H1 (cell line): ENCODE data around the gene PGAM2. TPM values are rescaled to one million over a fixed set of nuclear protein-coding genes. Genes with fewer than 3 reads are reported as not detected.

Source experiments
- CTCF ChIA-PET: fragments of 300-600 bp; sonication (Branson Sonifier 250); formaldehyde crosslinking; loops from one replicate; lab custom pipeline; 2021; ENCODE audit not compliant: partially characterized antibody; lab: Charles Lee
- POLR2A ChIA-PET: fragments of 300-600 bp; sonication (Branson Sonifier 250); formaldehyde crosslinking; loops from one replicate; lab custom pipeline; 2021; ENCODE audit warnings: inconsistent platforms; ENCODE audit not compliant: partially characterized antibody; lab: Charles Lee
- DNase-seq, 2 experiments: peaks; one replicate each; pipeline versions ENCODE4 v3.0.0 to v3.0.0-alpha.2; 2010 to 2022; ENCODE audit warnings: low spot score in 2 of 2, low read depth in 1 of 2, mixed read lengths in 1 of 2
- FAIRE-seq: peaks from 2 replicates; lab custom pipeline; 2011; peaks lifted over from hg19 to GRCh38; lab: Jason Lieb, UNC
- H2AFZ ChIP-seq: 2 replicates; pipeline ENCODE4 v1.8.1; 2012; ENCODE audit warnings: low read length, inconsistent platforms
- H2AK5ac ChIP-seq: 2 replicates; pipeline ENCODE4 v1.6.1; 2013; ENCODE audit warnings: low read depth, low read length
- H2BK120ac ChIP-seq: replicated peaks from 2 replicates; pipeline ENCODE3; 2013; ENCODE audit warnings: low read depth, low read length, inconsistent platforms
- H2BK12ac ChIP-seq: 2 replicates; pipeline ENCODE4 v1.6.1; 2013; ENCODE audit warnings: low read depth, low read length
- H2BK15ac ChIP-seq: 2 replicates; pipeline ENCODE4 v1.6.1; 2013; ENCODE audit warnings: low read length
- H2BK20ac ChIP-seq: 2 replicates; pipeline ENCODE4 v1.6.1; 2013; ENCODE audit warnings: low read length
- H2BK5ac ChIP-seq: 2 replicates; pipeline ENCODE4 v1.6.1; 2013; ENCODE audit warnings: low read depth, low read length
- H3K14ac ChIP-seq: 2 replicates; pipeline ENCODE4 v1.6.1; 2013; ENCODE audit warnings: inconsistent platforms; ENCODE audit not compliant: insufficient read length
- H3K18ac ChIP-seq: 2 replicates; pipeline ENCODE4 v1.6.1; 2013; ENCODE audit warnings: low read length; ENCODE audit errors: extremely low read depth
- H3K23ac ChIP-seq: 2 replicates; pipeline ENCODE4 v1.6.1; 2013; ENCODE audit warnings: inconsistent platforms; ENCODE audit not compliant: insufficient read length
- H3K23me2 ChIP-seq: 2 replicates; pipeline ENCODE4 v1.6.1; 2013; ENCODE audit warnings: low read depth, low read length
- H3K27ac ChIP-seq: 2 replicates; pipeline ENCODE4 v1.6.1; 2011; ENCODE audit warnings: low read depth, low read length, inconsistent platforms
- H3K27me3 ChIP-seq, 4 experiments: replicated peaks in 1 of 4; 1 replicate in 1 of 4; 2 replicates in 3 of 4; pipeline versions ENCODE4 v1.6.1 to v1.8.1; 2011 to 2013; ENCODE audit warnings: low read length in 3 of 4, mild to moderate bottlenecking in 3 of 4, inconsistent platforms in 2 of 4, mixed read lengths in 2 of 4, moderate library complexity in 1 of 4; ENCODE audit not compliant: control insufficient read depth in 3 of 4, insufficient read depth in 3 of 4; ENCODE audit errors: extremely low read depth in 1 of 4
- H3K36me3 ChIP-seq, 4 experiments: 2 replicates each; pipeline versions ENCODE4 v1.6.1 to v1.8.1; 2011 to 2013; ENCODE audit warnings: mild to moderate bottlenecking in 4 of 4, low read length in 3 of 4, moderate library complexity in 2 of 4, control low read depth in 1 of 4, inconsistent platforms in 1 of 4; ENCODE audit not compliant: insufficient read depth in 4 of 4, control insufficient read depth in 2 of 4
- H3K4ac ChIP-seq: replicated peaks from 2 replicates; pipeline ENCODE3; 2013; ENCODE audit warnings: low read length, low read depth, mixed read lengths, inconsistent platforms; ENCODE audit not compliant: insufficient read length
- H3K4me1 ChIP-seq, 4 experiments: replicated peaks in 1 of 4; 1 replicate in 1 of 4; 2 replicates in 3 of 4; pipeline versions ENCODE4 v1.6.1 to v1.8.1; 2011 to 2013; ENCODE audit warnings: low read length in 3 of 4, inconsistent platforms in 2 of 4, mixed read lengths in 1 of 4; ENCODE audit not compliant: insufficient read depth in 4 of 4, control insufficient read depth in 3 of 4
- H3K4me2 ChIP-seq, 2 experiments: 2 replicates each; pipeline versions ENCODE4 v1.6.1 to v1.8.1; 2011 to 2013; ENCODE audit warnings: low read depth in 2 of 2, low read length in 2 of 2, control low read depth in 1 of 2, inconsistent platforms in 1 of 2, mild to moderate bottlenecking in 1 of 2; ENCODE audit not compliant: insufficient read depth in 1 of 2
- H3K4me3 ChIP-seq, 4 experiments: fragments of 200-600, 300-600 bp in 1 of 4; sonication (generic), shearing (Covaris generic), sonication (Bioruptor Twin) in 1 of 4; 2 replicates each; pipeline versions ENCODE4 v1.5.1 to v1.8.1; 2011 to 2016; ENCODE audit warnings: low read length in 4 of 4, low read depth in 3 of 4, control low read depth in 2 of 4, inconsistent platforms in 2 of 4, mild to moderate bottlenecking in 2 of 4, mixed read lengths in 1 of 4, moderate library complexity in 1 of 4; ENCODE audit not compliant: insufficient read depth in 2 of 4; ENCODE audit errors: extremely low read depth in 1 of 4
- H3K56ac ChIP-seq: replicated peaks from 2 replicates; pipeline ENCODE3; 2013; ENCODE audit warnings: low read depth, mild to moderate bottlenecking, mixed read lengths, low read length, inconsistent platforms; ENCODE audit not compliant: insufficient read length
- H3K79me1 ChIP-seq: 2 replicates; pipeline ENCODE4 v1.6.1; 2013; ENCODE audit warnings: low read depth, low read length, control low read depth
- H3K79me2 ChIP-seq, 2 experiments: 2 replicates each; pipeline versions ENCODE4 v1.6.1 to v1.8.1; 2012 to 2013; ENCODE audit warnings: low read length in 2 of 2, mild to moderate bottlenecking in 2 of 2, inconsistent platforms in 1 of 2; ENCODE audit not compliant: insufficient read depth in 2 of 2, control insufficient read depth in 1 of 2
- H3K9ac ChIP-seq, 4 experiments: replicated peaks in 1 of 4; 1 replicate in 1 of 4; 2 replicates in 3 of 4; pipeline versions ENCODE4 v1.6.1 to v1.8.1; 2011 to 2013; ENCODE audit warnings: low read depth in 3 of 4, low read length in 3 of 4, control low read depth in 2 of 4, mild to moderate bottlenecking in 2 of 4, moderate library complexity in 2 of 4, inconsistent platforms in 1 of 4; ENCODE audit errors: extremely low read depth in 1 of 4
- H3K9me3 ChIP-seq, 2 experiments: 2 replicates each; pipeline versions ENCODE4 v1.6.1 to v1.8.1; 2012 to 2013; ENCODE audit warnings: mild to moderate bottlenecking in 2 of 2, moderate library complexity in 2 of 2, control low read depth in 1 of 2, inconsistent platforms in 1 of 2, low read depth in 1 of 2, low read length in 1 of 2, mixed read lengths in 1 of 2; ENCODE audit not compliant: insufficient read depth in 2 of 2
- H4K20me1 ChIP-seq, 2 experiments: replicated peaks in 1 of 2; 2 replicates each; pipeline versions ENCODE3 to v1.8.1; 2011 to 2013; ENCODE audit warnings: inconsistent platforms in 2 of 2, low read length in 2 of 2, mild to moderate bottlenecking in 1 of 2; ENCODE audit not compliant: insufficient read depth in 2 of 2, control insufficient read depth in 1 of 2
- H4K5ac ChIP-seq: 2 replicates; pipeline ENCODE4 v1.6.1; 2013; ENCODE audit warnings: low read length, low read depth, mixed read lengths, inconsistent platforms; ENCODE audit not compliant: insufficient read length
- H4K8ac ChIP-seq: 2 replicates; pipeline ENCODE4 v1.8.0; 2013; ENCODE audit warnings: mild to moderate bottlenecking, moderate library complexity, low read length, inconsistent platforms; ENCODE audit not compliant: insufficient read depth; ENCODE audit errors: extremely low read depth
- H4K91ac ChIP-seq: replicated peaks from 2 replicates; pipeline ENCODE3; 2013; ENCODE audit warnings: low read length, mixed read lengths, inconsistent platforms; ENCODE audit not compliant: insufficient read length
- EZH2 ChIP-seq: fragments of 200-600 bp; sonication (generic); IDR thresholded peaks from 2 replicates; pipeline ENCODE4 v1.7.1; 2012; ENCODE audit warnings: low read depth, mild to moderate bottlenecking, moderate library complexity, low read length, inconsistent platforms; ENCODE audit not compliant: severe bottlenecking
- FOSL1 ChIP-seq: IDR thresholded peaks from 2 replicates; pipeline ENCODE4 v1.6.1; 2011; ENCODE audit warnings: mild to moderate bottlenecking, low read depth, low read length, moderate library complexity; ENCODE audit not compliant: insufficient read depth
- GTF2F1 ChIP-seq: IDR thresholded peaks from 2 replicates; pipeline ENCODE4 v1.6.1; 2012; ENCODE audit warnings: low read depth, low read length, improper control_type of control experiment, borderline replicate concordance
- SAP30 ChIP-seq: fragments of 300-600 bp; sonication (generic); IDR thresholded peaks from 2 replicates; pipeline ENCODE4 v1.7.1; 2012; ENCODE audit warnings: low read length, moderate library complexity, mild to moderate bottlenecking, inconsistent platforms; ENCODE audit not compliant: insufficient read depth, insufficient replicate concordance
- SIN3A ChIP-seq, 2 experiments: IDR thresholded peaks in 1 of 2; conservative IDR thresholded peaks in 1 of 2; 2 replicates each; pipeline ENCODE4 v1.6.1; 2011 to 2012; ENCODE audit warnings: low read length in 2 of 2, improper control_type of control experiment in 1 of 2, low read depth in 1 of 2, mild to moderate bottlenecking in 1 of 2
- WGBS, 2 experiments: shearing (Covaris generic) in 1 of 2; methylation state at CpG; one replicate each; pipeline versions ENCODE4 v1.1.6 to v1.1.7; 2013 to 2015; ENCODE audit warnings: low lambda C conversion rate in 2 of 2, mixed read lengths in 2 of 2, inconsistent platforms in 1 of 2, low coverage in 1 of 2, missing lambda C conversion rate in 1 of 2; ENCODE audit not compliant: insufficient replicate concordance in 2 of 2, insufficient coverage in 1 of 2, insufficient read length in 1 of 2; ENCODE audit errors: extremely low coverage in 1 of 2, missing lambda C conversion rate in 1 of 2; 5-methylcytosine and 5-hydroxymethylcytosine counted together
- polyA plus RNA-seq, 7 experiments: library from polyadenylated mRNA; depleted of rRNA in 3 of 7; stranded (reverse) in 5 of 7; unstranded in 2 of 7; fragments of >200 nt in 5 of 7; fragments of 200-250 nt in 2 of 7; gene quantifications; 1 replicate in 5 of 7; 2 replicates in 1 of 7; 4 replicates in 1 of 7; pipeline versions ENCODE4 v1.2.1 to v1.2.3, GENCODE V29; 2011 to 2013; ENCODE audit warnings: missing spikeins in 2 of 7, mixed read lengths in 2 of 7
- total RNA-seq: library from RNA; stranded (reverse); fragmentation: NEBNext Ultra II Directional; extraction: Animal tissue kit (Norgen Biotek cat#: 25700); gene quantifications from 2 replicates; pipeline ENCODE4 v1.2.1, GENCODE V29; 2021

The PGAM2 gene
- total and polyA plus RNA-seq, 2 of the 8 experiments (the other 6 are each of a cell fraction or from before 2014, with no cell fraction given): 2.1 to 2.9 TPM

- POLR2A ChIA-PET: interaction anchor here (3.7 kb wide), 1 partner anchor 12 kb away, joined by 12 read pairs; no protein-coding TSS in a partner anchor
- H3K4me2 ChIP-seq: no peak overlapping the region
- H3K27ac ChIP-seq: no peak overlapping the region
- H4K5ac ChIP-seq: no peak overlapping the region
- no peak overlapping the region for H3K56ac ChIP-seq
- no peak overlapping the region for H2BK5ac ChIP-seq
- no peak overlapping the region for H2BK20ac ChIP-seq
- H3K18ac ChIP-seq: no peak overlapping the region
- no peak overlapping the region for H2AFZ ChIP-seq
- peaks cover 4 to 11% of the 10 kb centered on the region in 2 experiments for H4K20me1 ChIP-seq
- H2AK5ac ChIP-seq: no peak overlapping the region
- H3K14ac ChIP-seq: no peak overlapping the region
- H3K79me2 ChIP-seq: peaks cover 0 to 16% of the 10 kb centered on the region in 2 experiments; a peak in 2 of 4 replicates
- no peak overlapping the region for H4K8ac ChIP-seq
- TF ChIP-seq SIN3A (conservative IDR thresholded peaks at IDR 0.05 in 1 of 2, IDR thresholded peaks at IDR 0.05 in 1 of 2; ENCODE audit: low read depth in 1 of 2, low read length in 2 of 2): no peak
- TF ChIP-seq FOSL1: no peak
- TF ChIP-seq EZH2: no peak
- no peak for TF ChIP-seq SAP30
- TF ChIP-seq GTF2F1: no peak
- TF ChIP-seq, all 59 proteins: peak for 0
- Histone ChIP-seq H3K4me1 (no peaks in the 10 kb centered on the region), H3K4me3 (no peak overlapping the region), H3K9ac (no peak overlapping the region), H3K9me3 (no peaks in the 10 kb centered on the region), H3K79me1 (peaks cover 2% of the 10 kb centered on the region; the same call in 1 of the 2 replicates), H3K23me2 (no peaks in the 10 kb centered on the region), H2BK15ac (no peak overlapping the region), H3K36me3 (peaks cover 0 to 26% (median 7%) of the 10 kb centered on the region in 4 experiments; a peak in 4 of 8 replicates), H3K27me3 (no peaks in the 10 kb centered on the region), H3K23ac (no peak overlapping the region), H2BK120ac (no peak overlapping the region), H2BK12ac (no peak overlapping the region), H4K91ac (no peak overlapping the region), H3K4ac (no peak overlapping the region)
- DNase-seq (no peak), FAIRE-seq (no peak)
- 93% methylated on average over 8 of the region's 8 CpGs; no CpG with 5 or more reads in 1 of the 2 experiments for WGBS, 2 experiments
- CTCF ChIA-PET: interaction anchor here (1.2 kb wide), 1 partner anchor 13 kb away, joined by 5 read pairs; no protein-coding TSS in a partner anchor
These were observed 14.3 kb downstream of the PGAM2 start for GRCh38 chr7:44050915-44051560.
